ENCODE measurements around the gene AKNAD1. TPM values are rescaled to one million over a fixed set of nuclear protein-coding genes. Genes with fewer than 3 reads are reported as not detected.

AKNAD1 gene
- polyA plus RNA-seq, 1 of the 3 experiments (the other 2 are of a cell fraction): 0.71 TPM

GRCh38 chr1:108816049-108816893 lies 40.6 kb downstream of the AKNAD1 start:
- Histone ChIP-seq H3K9me3 (no peaks in the 10 kb centered on the region), H3F3A (replicated peaks; ENCODE audit: insufficient read depth) (peaks cover 13% of the 10 kb centered on the region), H3K9ac (peak overlapping the region; percentile 81), H3K36me3 (replicated peaks in 1 of 2; ENCODE audit: control insufficient read depth in 1 of 2, insufficient read depth in 2 of 2, low read length in 1 of 2) (peaks cover 0 to 4% of the 10 kb centered on the region in 2 experiments), H3K27ac (ENCODE audit: low read depth in 2 of 2, low read length in 1 of 2) (peak overlapping the region; percentile 96 to 99), H3K4me2 (peak overlapping the region; percentile 68), H3K4me1 (ENCODE audit: control insufficient read depth in 1 of 2, insufficient read depth in 2 of 2, low read depth in 1 of 2, low read length in 1 of 2) (peaks cover 20 to 30% of the 10 kb centered on the region in 2 experiments), H4K20me1 (ENCODE audit: insufficient read depth) (no peaks in the 10 kb centered on the region), H3K79me2 (ENCODE audit: insufficient read depth) (no peaks in the 10 kb centered on the region), H3K4me3 (ENCODE audit: low read depth in 2 of 2, low read length in 1 of 2) (peak overlapping the region in 1 of 2 experiments; percentile 6; a peak in 2 of 4 replicates), H3K9me2 (no peaks in the 10 kb centered on the region), H2AFZ (ENCODE audit: low read depth) (peak overlapping the region; percentile 98), H3K27me3 (ENCODE audit: insufficient read depth) (no peaks in the 10 kb centered on the region)
- ChIA-PET CTCF (interaction anchor here (0.7 to 2.3 kb wide), 6 partner anchors 13 to 98 kb away, joined by 3 to 16 read pairs (median 3); no protein-coding TSS in a partner anchor), POLR2A (interaction anchor here (0.9 to 1.5 kb wide), 5 partner anchors 14 to 284 kb away, joined by 3 to 8 read pairs (median 4); partner anchors contain the start of genes GPSM2 and PRPF38B)
- peak; percentile 76 for DNase-seq
- WGBS (ENCODE audit: low lambda C conversion rate): 17% methylated on average over 12 of the region's 12 CpGs
- TF ChIP-seq YY1 (IDR thresholded peaks at IDR 0.05; ENCODE audit: low read depth) (peak; percentile 79; the same call in 1 of the 2 replicates), NFIC (IDR thresholded peaks at IDR 0.05; ENCODE audit: borderline replicate concordance) (peak; percentile 28; the same call in 1 of the 2 replicates), FOSL2 (IDR thresholded peaks at IDR 0.05; ENCODE audit: borderline replicate concordance, low read depth) (peak; percentile 89), MAX (IDR thresholded peaks at IDR 0.05; ENCODE audit: low read depth) (peak; percentile 78), POLR2AphosphoS5 (IDR thresholded peaks at IDR 0.05; ENCODE audit: low read depth, low read length) (peak; percentile 31; the same call in 1 of the 2 replicates), CHD2 (IDR thresholded peaks at IDR 0.05; ENCODE audit: low read length, partially characterized antibody) (peak; percentile 48), USF1 (IDR thresholded peaks at IDR 0.05; ENCODE audit: borderline replicate concordance, low read depth) (peak; percentile 96), TEAD4 (IDR thresholded peaks at IDR 0.05; ENCODE audit: borderline replicate concordance, insufficient read depth) (no peak), PBX3 (IDR thresholded peaks at IDR 0.05) (peak; percentile 54; the same call in 1 of the 2 replicates), USF2 (IDR thresholded peaks at IDR 0.05; ENCODE audit: borderline replicate concordance, low read depth, low read length) (peak; percentile 79), MEF2A (IDR thresholded peaks at IDR 0.05; ENCODE audit: borderline replicate concordance, low read depth) (no peak), TCF12 (IDR thresholded peaks at IDR 0.05) (peak; percentile 77), GATA2 (CRISPR knock-in tag; IDR thresholded peaks at IDR 0.05) (peak; percentile 69), SMC3 (IDR thresholded peaks at IDR 0.05; ENCODE audit: low read depth, low read length) (no peak), JUND (IDR thresholded peaks at IDR 0.05) (peak; percentile 89), CTCF (IDR thresholded peaks at IDR 0.05) (no peak)
